H9 (cell line): ENCODE results near the gene FBXO30. TPM values are rescaled to one million over a fixed set of nuclear protein-coding genes. Genes with fewer than 3 reads are reported as not detected.

Experiments
- DNase-seq: peaks from one replicate; pipeline ENCODE4 v3.0.0-alpha.2; 2017
- H2AFZ ChIP-seq: one replicate; pipeline ENCODE4 v1.6.1; 2013; ENCODE audit warnings: mild to moderate bottlenecking, low read length, control low read depth, moderate library complexity
- H2AK5ac ChIP-seq: 2 replicates; pipeline ENCODE4 v1.6.1; 2013; ENCODE audit warnings: low read length, control low read depth, mixed read lengths; ENCODE audit not compliant: insufficient read length
- H2BK120ac ChIP-seq: one replicate; pipeline ENCODE4 v1.6.1; 2013; ENCODE audit warnings: low read depth, mild to moderate bottlenecking, low read length, control low read depth, inconsistent platforms; ENCODE audit not compliant: poor library complexity, severe bottlenecking
- H2BK12ac ChIP-seq: 2 replicates; pipeline ENCODE4 v1.6.1; 2013; ENCODE audit warnings: low read length, control low read depth, mixed read lengths, low read depth; ENCODE audit not compliant: insufficient read length
- H2BK15ac ChIP-seq: 2 replicates; pipeline ENCODE4 v1.6.1; 2013; ENCODE audit warnings: low read depth, low read length, control low read depth
- H2BK20ac ChIP-seq: one replicate; pipeline ENCODE4 v1.6.1; 2013; ENCODE audit warnings: low read depth, mild to moderate bottlenecking, low read length, control low read depth, inconsistent platforms; ENCODE audit not compliant: poor library complexity, severe bottlenecking
- H2BK5ac ChIP-seq: 2 replicates; pipeline ENCODE4 v1.6.1; 2013; ENCODE audit warnings: low read length, control low read depth, mixed read lengths; ENCODE audit not compliant: insufficient read length
- H3K14ac ChIP-seq: 2 replicates; pipeline ENCODE4 v1.6.1; 2013; ENCODE audit warnings: low read length, control low read depth; ENCODE audit not compliant: insufficient read depth
- H3K18ac ChIP-seq: 2 replicates; pipeline ENCODE4 v1.6.1; 2013; ENCODE audit warnings: low read depth, mild to moderate bottlenecking, mixed read lengths, low read length, control low read depth; ENCODE audit not compliant: insufficient read length
- H3K23ac ChIP-seq: 2 replicates; pipeline ENCODE4 v1.6.1; 2013; ENCODE audit warnings: low read length, control low read depth, mixed read lengths, low read depth; ENCODE audit not compliant: insufficient read length
- H3K23me2 ChIP-seq: 2 replicates; pipeline ENCODE4 v1.6.1; 2013; ENCODE audit warnings: low read depth, mild to moderate bottlenecking, mixed read lengths, low read length, control low read depth; ENCODE audit not compliant: insufficient read length, poor library complexity, severe bottlenecking
- H3K27ac ChIP-seq: 2 replicates; pipeline ENCODE4 v1.5.1; 2013; ENCODE audit warnings: low read length, control low read depth, mixed read lengths, low read depth; ENCODE audit not compliant: insufficient read length
- H3K27me3 ChIP-seq: 2 replicates; pipeline ENCODE4 v1.6.1; 2013; ENCODE audit warnings: low read length, control low read depth, inconsistent platforms; ENCODE audit not compliant: insufficient read depth
- H3K4ac ChIP-seq: 2 replicates; pipeline ENCODE4 v1.6.1; 2013; ENCODE audit warnings: low read depth, mild to moderate bottlenecking, control low read depth, inconsistent platforms, low read length, moderate library complexity
- H3K4me1 ChIP-seq: 2 replicates; pipeline ENCODE4 v1.6.1; 2013; ENCODE audit warnings: low read length, control low read depth, inconsistent platforms; ENCODE audit not compliant: insufficient read depth
- H3K4me2 ChIP-seq: 2 replicates; pipeline ENCODE4 v1.6.1; 2013; ENCODE audit warnings: low read length, control low read depth, mixed read lengths; ENCODE audit not compliant: insufficient read length, insufficient read depth
- H3K56ac ChIP-seq: 2 replicates; pipeline ENCODE4 v1.6.1; 2013; ENCODE audit warnings: low read depth, mild to moderate bottlenecking, mixed read lengths, low read length, control low read depth; ENCODE audit not compliant: insufficient read length
- H3K79me1 ChIP-seq: 2 replicates; pipeline ENCODE4 v1.6.1; 2013; ENCODE audit warnings: low read depth, mild to moderate bottlenecking, moderate library complexity, low read length, control low read depth, inconsistent platforms; ENCODE audit not compliant: insufficient read depth, poor library complexity, severe bottlenecking
- H3K79me2 ChIP-seq: 2 replicates; pipeline ENCODE4 v1.6.1; 2013; ENCODE audit warnings: low read length, control low read depth, inconsistent platforms; ENCODE audit not compliant: insufficient read depth
- H3K9ac ChIP-seq: 2 replicates; pipeline ENCODE4 v1.6.1; 2013; ENCODE audit warnings: low read length, control low read depth, mixed read lengths; ENCODE audit not compliant: insufficient read length; ENCODE audit errors: extremely low read depth
- H3K9me3 ChIP-seq: one replicate; pipeline ENCODE4 v1.6.1; 2013; ENCODE audit warnings: low read depth, low read length, inconsistent platforms; ENCODE audit not compliant: control insufficient read depth
- H3T11ph ChIP-seq: one replicate; pipeline ENCODE4 v1.6.1; 2013; ENCODE audit warnings: mild to moderate bottlenecking, low read length, control low read depth, inconsistent platforms
- H4K20me1 ChIP-seq: one replicate; pipeline ENCODE4 v1.6.1; 2013; ENCODE audit not compliant: control insufficient read depth, insufficient read length, insufficient read depth
- H4K5ac ChIP-seq: 2 replicates; pipeline ENCODE4 v1.6.1; 2013; ENCODE audit warnings: low read depth, mild to moderate bottlenecking, mixed read lengths, low read length, control low read depth; ENCODE audit not compliant: insufficient read length
- H4K8ac ChIP-seq: replicated peaks from 2 replicates; pipeline ENCODE4 v1.6.1; 2013; ENCODE audit warnings: low read length, control low read depth, mixed read lengths, low read depth; ENCODE audit not compliant: insufficient read length
- H4K91ac ChIP-seq: 2 replicates; pipeline ENCODE4 v1.6.1; 2013; ENCODE audit warnings: low read depth, mild to moderate bottlenecking, moderate library complexity, mixed read lengths, low read length, control low read depth; ENCODE audit not compliant: insufficient read length
- H3K27ac Mint-ChIP-seq, 3 experiments: 2 replicates in 2 of 3; 3 replicates in 1 of 3; pipeline ENCODE4 v1.8.0; 2020 to 2021; ENCODE audit warnings: mixed read lengths in 3 of 3, mild to moderate bottlenecking in 1 of 3, moderate library complexity in 1 of 3
- H3K27me3 Mint-ChIP-seq: 2 replicates; pipeline ENCODE4 v1.8.0; 2021; ENCODE audit warnings: low read depth, mild to moderate bottlenecking, moderate library complexity, mixed read lengths
- H3K36me3 Mint-ChIP-seq, 3 experiments: 2 replicates in 2 of 3; 3 replicates in 1 of 3; pipeline ENCODE4 v1.8.0; 2020 to 2021; ENCODE audit warnings: low read depth in 3 of 3, mixed read lengths in 3 of 3; ENCODE audit not compliant: insufficient read depth in 1 of 3
- H3K4me1 Mint-ChIP-seq, 2 experiments: 2 replicates each; pipeline ENCODE4 v1.8.0; 2020; ENCODE audit warnings: mixed read lengths in 2 of 2
- H3K4me3 Mint-ChIP-seq, 2 experiments: 2 replicates in 1 of 2; 3 replicates in 1 of 2; pipeline ENCODE4 v1.8.0; 2020 to 2021; ENCODE audit warnings: mild to moderate bottlenecking in 2 of 2, mixed read lengths in 2 of 2, moderate library complexity in 1 of 2
- H3K9me3 Mint-ChIP-seq, 2 experiments: 2 replicates in 1 of 2; 3 replicates in 1 of 2; pipeline ENCODE4 v1.8.0; 2020; ENCODE audit warnings: mild to moderate bottlenecking in 2 of 2, mixed read lengths in 2 of 2, moderate library complexity in 1 of 2
- CTCF ChIP-seq: fragments of 200-600 bp; sonication (generic); conservative IDR thresholded peaks from 3 replicates; pipeline ENCODE4 v1.8.0; 2021; ENCODE audit warnings: antibody characterized with exemption, mild to moderate bottlenecking
- WGBS: extraction: QIAGEN DNeasy Blood & Tissue Kit; methylation state at CpG from one replicate; pipeline ENCODE4 v1.1.7; 2013; ENCODE audit warnings: missing lambda C conversion rate, low lambda C conversion rate, mixed read lengths; ENCODE audit not compliant: insufficient read length; ENCODE audit errors: extremely low coverage; 5-methylcytosine and 5-hydroxymethylcytosine counted together
- total RNA-seq: library from RNA; stranded (reverse); gene quantifications from 2 replicates; pipeline ENCODE4 v1.2.1, GENCODE V29; 2021

FBXO30 gene
- total RNA-seq, 1 experiment from 2014 or later, result 16.9 TPM

GRCh38 chr6:145841668-145842067 is 27.1 kb upstream of the FBXO30 start:
- Histone ChIP-seq H3K18ac (no peak overlapping the region), H3K9ac (no peak overlapping the region), H3K4me1 (no peaks in the 10 kb centered on the region), H3K79me1 (no peaks in the 10 kb centered on the region), H4K20me1 (no peaks in the 10 kb centered on the region), H3K23ac (no peak overlapping the region), H3T11ph (no peak overlapping the region), H2BK5ac (no peak overlapping the region), H3K14ac (no peak overlapping the region), H4K91ac (no peak overlapping the region), H3K9me3 (no peaks in the 10 kb centered on the region), H3K79me2 (no peaks in the 10 kb centered on the region), H4K8ac (no peak overlapping the region), H3K23me2 (no peaks in the 10 kb centered on the region), H4K5ac (no peak overlapping the region), H3K27me3 (no peaks in the 10 kb centered on the region), H2AK5ac (no peak overlapping the region), H2AFZ (no peak overlapping the region), H3K56ac (no peak overlapping the region), H2BK120ac (no peak overlapping the region), H3K4me2 (no peak overlapping the region), H3K4ac (no peak overlapping the region), H2BK12ac (no peak overlapping the region), H3K27ac (no peak overlapping the region), H2BK15ac (no peak overlapping the region), H2BK20ac (no peak overlapping the region)
- Mint-ChIP-seq H3K9me3 (no peaks in the 10 kb centered on the region), H3K4me3 (no peak overlapping the region), H3K4me1 (peaks cover 2 to 6% of the 10 kb centered on the region in 2 experiments), H3K27ac (no peak overlapping the region; a peak in 1 of 7 replicates), H3K36me3 (no peaks in the 10 kb centered on the region), H3K27me3 (no peaks in the 10 kb centered on the region)
- no peak for DNase-seq
- no peak for TF ChIP-seq CTCF
- WGBS, result no CpG with 5 or more reads among the region's 2 CpGs
